Measurements from ENCODE around the gene BOK.
"Not testable (repeated sequence)": the region's sequence is repeated elsewhere in the genome, so short reads cannot be mapped to it uniquely, and the experiment has no call there.

BOK gene

GRCh38 chr2:241584436-241584835 is 25.9 kb downstream of the BOK start:
- Histone ChIP-seq H3K27me3 (ENCODE audit: insufficient read depth, insufficient read length) (no peaks in the 10 kb centered on the region), H3K4me1 (ENCODE audit: insufficient read depth, insufficient read length) (peaks cover 5% of the 10 kb centered on the region), H3K36me3 (ENCODE audit: insufficient read depth, insufficient read length, low read length) (peaks cover 63% of the 10 kb centered on the region), H3K9me3 (ENCODE audit: insufficient read depth, low read length) (peaks cover 42% of the 10 kb centered on the region), H3K9ac (ENCODE audit: insufficient read length, low read depth) (no peak overlapping the region), H3K4me3 (ENCODE audit: insufficient read length, low read depth) (no peak overlapping the region)
- TF ChIP-seq SUZ12 (IDR thresholded peaks at IDR 0.05; ENCODE audit: extremely low read depth, insufficient read depth, insufficient read length) = no peak
- TF ChIP-seq YY1 (IDR thresholded peaks at IDR 0.05; ENCODE audit: insufficient read depth, insufficient read length) = no peak
- TF ChIP-seq ZNF274 (IDR thresholded peaks at IDR 0.05; ENCODE audit: low read depth, low read length) = no peak
- peak; percentile 25 for DNase-seq (ENCODE audit: low read depth, low spot score)

- TF ChIP-seq ZNF274 (IDR thresholded peaks at IDR 0.05; ENCODE audit: low read depth, low read length) = no peak
- TF ChIP-seq YY1 (IDR thresholded peaks at IDR 0.05; ENCODE audit: insufficient read depth, insufficient read length) = no peak
- no peak for TF ChIP-seq SUZ12 (IDR thresholded peaks at IDR 0.05; ENCODE audit: extremely low read depth, insufficient read depth, insufficient read length)
- no peak overlapping the region for H3K9ac ChIP-seq (ENCODE audit: insufficient read length, low read depth)
- peaks cover 34% of the 10 kb centered on the region for H3K9me3 ChIP-seq (ENCODE audit: insufficient read depth, low read length)
- H3K36me3 ChIP-seq (ENCODE audit: insufficient read depth, insufficient read length, low read length) = peaks cover 74% of the 10 kb centered on the region
- peaks cover 5% of the 10 kb centered on the region for H3K4me1 ChIP-seq (ENCODE audit: insufficient read depth, insufficient read length)
- H3K4me3 ChIP-seq (ENCODE audit: insufficient read length, low read depth) = no peak overlapping the region
- no peak for DNase-seq (ENCODE audit: low read depth, low spot score)
- H3K27me3 ChIP-seq (ENCODE audit: insufficient read depth, insufficient read length) = no peaks in the 10 kb centered on the region
These were observed 28.2 kb downstream of the BOK start for GRCh38 chr2:241586564-241587264.

GRCh38 chr2:241589863-241590262 is 31.3 kb downstream of the BOK start:
- H3K9me3 ChIP-seq (ENCODE audit: insufficient read depth, low read length) = peaks cover 23% of the 10 kb centered on the region
- peaks cover 60% of the 10 kb centered on the region for H3K36me3 ChIP-seq (ENCODE audit: insufficient read depth, insufficient read length, low read length)
- not testable (repeated sequence) for H3K9ac ChIP-seq (ENCODE audit: insufficient read length, low read depth)

GRCh38 chr2:241590496-241591455 is 32.2 kb downstream of the BOK start:
- not testable (repeated sequence) for H3K27me3 ChIP-seq (ENCODE audit: insufficient read depth, insufficient read length); H3K9ac ChIP-seq (ENCODE audit: insufficient read length, low read depth); H3K4me1 ChIP-seq (ENCODE audit: insufficient read depth, insufficient read length); H3K4me3 ChIP-seq (ENCODE audit: insufficient read length, low read depth); DNase-seq (ENCODE audit: low read depth, low spot score)
- H3K9me3 ChIP-seq (ENCODE audit: insufficient read depth, low read length) = peaks cover 23% of the 10 kb centered on the region
- H3K36me3 ChIP-seq (ENCODE audit: insufficient read depth, insufficient read length, low read length) = peaks cover 61% of the 10 kb centered on the region

More at GRCh38 chr2:241589863-241590262, 31.3 kb downstream of the BOK start:
- H3K27me3 ChIP-seq (ENCODE audit: insufficient read depth, insufficient read length); H3K4me3 ChIP-seq (ENCODE audit: insufficient read length, low read depth); H3K4me1 ChIP-seq (ENCODE audit: insufficient read depth, insufficient read length); DNase-seq (ENCODE audit: low read depth, low spot score): not testable (repeated sequence)

- no peaks in the 10 kb centered on the region for H3K27me3 ChIP-seq (ENCODE audit: insufficient read depth, insufficient read length)
- H3K9ac ChIP-seq (ENCODE audit: insufficient read length, low read depth) = peak overlapping the region; percentile 23
- peaks cover 57% of the 10 kb centered on the region for H3K36me3 ChIP-seq (ENCODE audit: insufficient read depth, insufficient read length, low read length)
- H3K9me3 ChIP-seq (ENCODE audit: insufficient read depth, low read length) = peaks cover 9% of the 10 kb centered on the region
- DNase-seq (ENCODE audit: low read depth, low spot score) = no peak
- peaks cover 3% of the 10 kb centered on the region for H3K4me1 ChIP-seq (ENCODE audit: insufficient read depth, insufficient read length)
- no peak overlapping the region for H3K4me3 ChIP-seq (ENCODE audit: insufficient read length, low read depth)
- TF ChIP-seq ZNF274 (IDR thresholded peaks at IDR 0.05; ENCODE audit: low read depth, low read length) (no peak), SUZ12 (IDR thresholded peaks at IDR 0.05; ENCODE audit: extremely low read depth, insufficient read depth, insufficient read length) (no peak), YY1 (IDR thresholded peaks at IDR 0.05; ENCODE audit: insufficient read depth, insufficient read length) (no peak)
These were observed 33.7 kb downstream of the BOK start for GRCh38 chr2:241592126-241592845.

- Histone ChIP-seq H3K4me3 (ENCODE audit: insufficient read length, low read depth) (no peak overlapping the region), H3K36me3 (ENCODE audit: insufficient read depth, insufficient read length, low read length) (peaks cover 61% of the 10 kb centered on the region), H3K9ac (ENCODE audit: insufficient read length, low read depth) (no peak overlapping the region), H3K9me3 (ENCODE audit: insufficient read depth, low read length) (peaks cover 4% of the 10 kb centered on the region; the same call in 1 of the 2 replicates), H3K27me3 (ENCODE audit: insufficient read depth, insufficient read length) (no peaks in the 10 kb centered on the region), H3K4me1 (ENCODE audit: insufficient read depth, insufficient read length) (peaks cover 3% of the 10 kb centered on the region)
- DNase-seq (ENCODE audit: low read depth, low spot score) = no peak
- TF ChIP-seq SUZ12 (IDR thresholded peaks at IDR 0.05; ENCODE audit: extremely low read depth, insufficient read depth, insufficient read length) = no peak
These were observed 34.7 kb downstream of the BOK start for GRCh38 chr2:241593271-241593670.

- DNase-seq (ENCODE audit: low read depth, low spot score) = no peak
- no peaks in the 10 kb centered on the region for H3K9me3 ChIP-seq (ENCODE audit: insufficient read depth, low read length)
- H3K4me1 ChIP-seq (ENCODE audit: insufficient read depth, insufficient read length) = peaks cover 3% of the 10 kb centered on the region
- H3K4me3 ChIP-seq (ENCODE audit: insufficient read length, low read depth) = no peak overlapping the region
- no peaks in the 10 kb centered on the region for H3K27me3 ChIP-seq (ENCODE audit: insufficient read depth, insufficient read length)
- TF ChIP-seq ZNF274 (IDR thresholded peaks at IDR 0.05; ENCODE audit: low read depth, low read length) (no peak), SUZ12 (IDR thresholded peaks at IDR 0.05; ENCODE audit: extremely low read depth, insufficient read depth, insufficient read length) (no peak), YY1 (IDR thresholded peaks at IDR 0.05; ENCODE audit: insufficient read depth, insufficient read length) (no peak)
- H3K9ac ChIP-seq (ENCODE audit: insufficient read length, low read depth) = no peak overlapping the region
- H3K36me3 ChIP-seq (ENCODE audit: insufficient read depth, insufficient read length, low read length) = peaks cover 64% of the 10 kb centered on the region
These were observed 37.1 kb downstream of the BOK start for GRCh38 chr2:241595600-241596140.
